ENCODE measurements around the gene RNASEH2C. TPM values are rescaled to one million over a fixed set of nuclear protein-coding genes. Genes with fewer than 3 reads are reported as not detected.
"Not testable (repeated sequence)": the region's sequence is repeated elsewhere in the genome, so short reads cannot be mapped to it uniquely, and the experiment has no call there.

The RNASEH2C gene
- total RNA-seq (10 to 100 TPM; 68.1 to 94.4 (median 76.4) TPM), polyA plus RNA-seq (158 TPM)
- long read RNA-seq, donor 1, transcript RNASEH2C-203 (3 exons, 2,798 nt), result minor isoform, 26 of 70 reads
- long read RNA-seq, donor 1, transcript RNASEH2C-201 (4 exons, 2,794 nt), result major isoform, 42 of 70 reads
- long read RNA-seq, donor 1, partial matches to known transcripts, result 0 of 70 reads
- long read RNA-seq, donor 1, other reads (novel, unspliced or antisense), result 2 of 70 reads
- long read RNA-seq, donor 2, transcript RNASEH2C-201 (4 exons, 2,794 nt), result major isoform, 34 of 56 reads
- long read RNA-seq, donor 2, transcript RNASEH2C-203 (3 exons, 2,798 nt), result minor isoform, 16 of 56 reads
- long read RNA-seq, donor 2, partial matches to known transcripts, result 2 of 56 reads
- long read RNA-seq, donor 2, other reads (novel, unspliced or antisense), result 3 of 56 reads
- long read RNA-seq, donor 3, transcript RNASEH2C-201 (4 exons, 2,794 nt), result major isoform, 16 of 26 reads
- long read RNA-seq, donor 3, partial matches to known transcripts, result 0 of 26 reads
- long read RNA-seq, donor 3, other reads (novel, unspliced or antisense), result 1 of 26 reads
- long read RNA-seq, donor 4, transcript RNASEH2C-201 (4 exons, 2,794 nt), result major isoform, 28 of 53 reads
- long read RNA-seq, donor 4, transcript RNASEH2C-203 (3 exons, 2,798 nt), result minor isoform, 22 of 53 reads
- long read RNA-seq, donor 4, partial matches to known transcripts, result 2 of 53 reads
- long read RNA-seq, donor 4, other reads (novel, unspliced or antisense), result 0 of 53 reads

DNA sequence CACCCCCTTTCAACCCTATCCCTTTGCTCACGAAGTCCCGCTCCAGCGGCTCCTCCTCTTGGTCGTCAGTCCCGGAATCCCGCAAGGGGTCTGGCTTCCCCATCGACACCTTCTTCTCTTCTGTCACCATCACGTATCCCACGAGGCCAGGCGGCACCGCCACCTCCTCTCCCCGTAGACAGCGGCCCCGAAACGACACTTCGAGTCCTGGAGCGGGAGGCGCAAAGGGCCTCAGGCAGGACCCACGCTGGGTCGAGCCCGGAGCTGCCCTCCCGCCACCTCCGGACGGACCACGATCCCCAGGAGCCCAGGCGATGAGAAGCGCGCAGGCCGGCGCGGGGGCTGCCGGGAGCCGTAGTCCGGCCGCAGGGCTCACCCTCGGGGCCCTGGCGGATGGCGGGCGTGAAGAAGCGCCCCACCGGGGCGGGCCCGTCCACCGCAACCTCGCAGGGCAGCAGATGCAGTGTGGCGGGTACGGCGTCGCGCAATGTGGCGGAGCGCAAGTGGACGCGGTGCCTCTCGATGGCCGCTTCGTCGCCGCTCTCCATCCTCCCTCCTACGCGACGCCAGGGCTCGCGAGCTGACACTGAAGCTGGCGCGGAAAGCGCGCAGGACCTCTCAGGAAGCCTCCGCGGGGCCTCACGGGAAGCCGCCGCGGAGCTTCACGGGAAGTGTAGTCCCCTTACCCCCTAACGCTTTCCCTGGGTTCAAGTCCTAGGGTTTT, at the start of gene RNASEH2C:
Gene RNASEH2C (minus strand): TSS at position 588 of the 724 bp plus-strand sequence. CDS start 40 bp downstream, at position 548.
- Histone ChIP-seq H3K9me3 (ENCODE audit: control insufficient read depth, low read length) (no peaks in the 10 kb centered on the region), H3K4me3 (ENCODE audit: low read length) (peak within 1 kb of the TSS; percentile 48), H3K27me3 (ENCODE audit: control insufficient read depth, insufficient read depth) (no peaks in the 10 kb centered on the region), H3K4me1 (ENCODE audit: control insufficient read depth, insufficient read depth, low read length) (peaks cover 2% of the 10 kb centered on the region), H3K27ac (ENCODE audit: low read length) (peak within 1 kb of the TSS; percentile 90)
- DNase-seq, result peak; percentile 85 to 95 (median 93)
- peak; percentile 96 to 97 for ATAC-seq
- under 1% methylated on average over 76 of the region's 76 CpGs for WGBS
- intact Hi-C loops (cut with DNase I), result no loop called here

DNA sequence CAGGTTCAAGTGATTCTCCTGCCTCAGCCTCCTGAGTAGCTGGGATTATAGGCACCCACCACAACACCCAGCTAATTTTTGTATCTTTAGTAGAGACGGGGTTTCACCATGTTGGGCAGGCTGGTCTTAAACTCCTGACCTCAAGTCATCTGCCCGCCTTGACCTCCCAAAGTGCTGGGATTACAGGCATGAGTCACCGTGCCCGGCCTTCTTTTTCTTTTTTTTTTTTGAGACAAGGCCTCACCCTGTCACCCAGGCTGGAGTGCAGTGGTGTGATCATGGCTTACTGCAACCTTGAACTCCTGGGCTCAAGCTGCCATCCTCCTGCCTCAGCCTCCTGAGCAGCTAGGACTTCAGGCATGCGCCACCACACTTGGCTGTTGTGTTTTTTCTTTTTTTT, 47.2 kb upstream of the RNASEH2C start:
- H3K9me3 ChIP-seq (ENCODE audit: control insufficient read depth, low read length); H3K27ac ChIP-seq (ENCODE audit: low read length); H3K27me3 ChIP-seq (ENCODE audit: control insufficient read depth, insufficient read depth); intact Hi-C loops (cut with DNase I); ATAC-seq; H3K4me1 ChIP-seq (ENCODE audit: control insufficient read depth, insufficient read depth, low read length); H3K4me3 ChIP-seq (ENCODE audit: low read length); DNase-seq: not testable (repeated sequence)
- 85% methylated on average over 5 of the region's 5 CpGs for WGBS

DNA sequence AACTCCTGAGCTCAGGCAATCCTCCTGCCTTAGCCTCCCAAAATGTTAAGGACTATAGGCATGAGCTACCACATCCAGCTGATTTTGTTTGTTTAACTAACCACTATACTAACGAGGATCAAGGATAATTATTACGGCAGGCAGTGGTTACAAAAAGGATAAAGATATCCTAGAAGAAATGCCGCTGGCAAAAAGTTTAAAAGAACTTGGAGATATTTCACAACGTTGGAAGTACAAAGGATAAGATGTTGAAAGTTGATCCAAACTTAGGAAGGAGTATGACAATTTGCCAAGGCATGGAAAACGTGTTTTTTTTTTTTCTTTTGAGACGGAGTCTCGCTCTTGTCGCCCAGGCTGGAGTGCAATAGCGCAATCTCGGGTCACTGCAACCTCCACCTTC, 46.8 kb upstream of the RNASEH2C start:
- intact Hi-C loops (cut with DNase I), result no loop called here
- 74% methylated on average over 10 of the region's 10 CpGs for WGBS
- no peaks in the 10 kb centered on the region for H3K4me1 ChIP-seq (ENCODE audit: control insufficient read depth, insufficient read depth, low read length)
- ATAC-seq (no peak), DNase-seq (no peak)
- H3K27ac ChIP-seq (ENCODE audit: low read length), result no peak overlapping the region
- no peaks in the 10 kb centered on the region for H3K9me3 ChIP-seq (ENCODE audit: control insufficient read depth, low read length)
- H3K27me3 ChIP-seq (ENCODE audit: control insufficient read depth, insufficient read depth), result no peaks in the 10 kb centered on the region
- H3K4me3 ChIP-seq (ENCODE audit: low read length), result no peak overlapping the region

DNA sequence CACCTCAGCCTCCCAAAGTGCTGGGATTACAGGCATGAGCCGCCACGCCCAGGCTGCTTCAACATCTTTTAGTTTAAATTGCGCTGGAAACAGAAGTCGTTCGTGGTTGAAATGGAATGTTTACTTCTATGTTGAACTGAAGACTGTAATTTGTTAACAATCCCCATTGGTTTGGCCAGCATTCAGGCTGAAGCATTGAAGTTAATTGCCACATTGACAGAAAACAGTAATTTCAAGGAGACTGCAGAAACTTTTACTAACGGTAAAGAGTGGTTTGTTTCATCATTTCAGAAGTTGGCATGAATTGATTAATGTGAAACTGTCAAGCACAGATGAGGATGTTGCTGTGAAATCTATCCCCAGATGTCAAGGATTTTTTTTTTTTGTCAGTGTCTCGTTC, 45.9 kb upstream of the RNASEH2C start:
- WGBS, result 64% methylated on average over 7 of the region's 7 CpGs
- Histone ChIP-seq H3K4me3 (ENCODE audit: low read length) (no peak overlapping the region), H3K9me3 (ENCODE audit: control insufficient read depth, low read length) (no peaks in the 10 kb centered on the region), H3K27me3 (ENCODE audit: control insufficient read depth, insufficient read depth) (no peaks in the 10 kb centered on the region), H3K4me1 (ENCODE audit: control insufficient read depth, insufficient read depth, low read length) (no peaks in the 10 kb centered on the region), H3K27ac (ENCODE audit: low read length) (no peak overlapping the region)
- intact Hi-C loops (cut with DNase I), result no loop called here
- no peak for DNase-seq
- ATAC-seq, result no peak

DNA sequence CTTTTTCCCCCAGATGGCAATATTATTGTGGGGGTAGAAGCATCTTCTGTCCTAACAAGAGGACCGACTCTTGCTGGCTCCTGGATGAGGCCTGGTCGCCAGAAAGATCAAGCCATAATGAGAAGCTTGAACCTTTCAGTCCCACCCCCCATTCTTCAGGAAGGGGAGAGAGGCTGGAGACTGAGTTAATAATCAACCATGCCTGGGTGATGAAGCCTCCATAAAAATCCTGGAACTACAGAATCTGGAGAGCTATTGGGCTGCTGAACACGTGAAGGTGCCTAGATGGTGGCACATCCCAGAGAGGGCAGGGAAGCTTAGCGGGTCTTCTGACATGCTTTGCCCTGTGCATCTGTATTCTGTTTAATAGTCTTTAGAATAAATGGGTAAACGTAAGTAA, 43.8 kb upstream of the RNASEH2C start:
- DNase-seq (no peak), ATAC-seq (no peak)
- H3K9me3 ChIP-seq (ENCODE audit: control insufficient read depth, low read length), result no peaks in the 10 kb centered on the region
- H3K4me3 ChIP-seq (ENCODE audit: low read length), result no peak overlapping the region
- intact Hi-C loops (cut with DNase I), result no loop called here
- H3K27ac ChIP-seq (ENCODE audit: low read length), result no peak overlapping the region
- H3K4me1 ChIP-seq (ENCODE audit: control insufficient read depth, insufficient read depth, low read length), result no peaks in the 10 kb centered on the region
- 76% methylated on average over 5 of the region's 5 CpGs for WGBS
- no peaks in the 10 kb centered on the region for H3K27me3 ChIP-seq (ENCODE audit: control insufficient read depth, insufficient read depth)

DNA sequence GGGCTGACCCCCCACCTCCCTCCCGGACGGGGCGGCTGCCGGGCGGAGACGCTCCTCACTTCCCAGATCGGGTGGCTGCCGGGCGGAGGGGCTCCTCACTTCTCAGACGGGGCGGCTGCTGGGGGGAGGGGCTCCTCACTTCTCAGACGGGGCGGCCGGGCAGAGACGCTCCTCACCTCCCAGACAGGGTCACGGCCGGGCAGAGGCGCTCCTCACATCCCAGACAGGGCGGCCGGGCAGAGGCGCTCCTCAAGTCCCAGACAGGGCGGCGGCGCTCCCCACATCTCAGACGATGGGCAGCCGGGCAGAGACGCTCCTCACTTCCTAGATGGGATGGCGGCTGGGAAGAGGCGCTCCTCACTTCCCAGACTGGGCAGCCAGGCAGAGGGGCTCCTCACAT, 42.2 kb upstream of the RNASEH2C start:
- ATAC-seq; H3K4me3 ChIP-seq (ENCODE audit: low read length); H3K27ac ChIP-seq (ENCODE audit: low read length); DNase-seq; H3K9me3 ChIP-seq (ENCODE audit: control insufficient read depth, low read length); H3K27me3 ChIP-seq (ENCODE audit: control insufficient read depth, insufficient read depth); intact Hi-C loops (cut with DNase I); H3K4me1 ChIP-seq (ENCODE audit: control insufficient read depth, insufficient read depth, low read length): not testable (repeated sequence)
- WGBS, result 90% methylated on average over 28 of the region's 29 CpGs

DNA sequence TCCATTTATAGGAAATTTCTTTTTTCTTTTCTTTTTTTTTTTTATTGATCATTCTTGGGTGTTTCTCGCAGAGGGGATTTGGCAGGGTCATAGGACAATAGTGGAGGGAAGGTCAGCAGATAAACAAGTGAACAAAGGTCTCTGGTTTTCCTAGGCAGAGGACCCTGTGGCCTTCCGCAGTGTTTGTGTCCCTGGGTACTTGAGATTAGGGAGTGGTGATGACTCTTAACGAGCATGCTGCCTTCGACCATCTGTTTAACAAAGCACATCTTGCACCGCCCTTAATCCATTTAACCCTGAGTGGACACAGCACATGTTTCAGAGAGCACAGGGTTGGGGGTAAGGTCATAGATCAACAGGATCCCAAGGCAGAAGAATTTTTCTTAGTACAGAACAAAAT, 41.6 kb upstream of the RNASEH2C start:
- H3K27ac ChIP-seq (ENCODE audit: low read length); intact Hi-C loops (cut with DNase I); H3K27me3 ChIP-seq (ENCODE audit: control insufficient read depth, insufficient read depth); H3K9me3 ChIP-seq (ENCODE audit: control insufficient read depth, low read length); ATAC-seq; H3K4me3 ChIP-seq (ENCODE audit: low read length); H3K4me1 ChIP-seq (ENCODE audit: control insufficient read depth, insufficient read depth, low read length); DNase-seq: not testable (repeated sequence)
- 55% methylated on average over 5 of the region's 5 CpGs for WGBS

DNA sequence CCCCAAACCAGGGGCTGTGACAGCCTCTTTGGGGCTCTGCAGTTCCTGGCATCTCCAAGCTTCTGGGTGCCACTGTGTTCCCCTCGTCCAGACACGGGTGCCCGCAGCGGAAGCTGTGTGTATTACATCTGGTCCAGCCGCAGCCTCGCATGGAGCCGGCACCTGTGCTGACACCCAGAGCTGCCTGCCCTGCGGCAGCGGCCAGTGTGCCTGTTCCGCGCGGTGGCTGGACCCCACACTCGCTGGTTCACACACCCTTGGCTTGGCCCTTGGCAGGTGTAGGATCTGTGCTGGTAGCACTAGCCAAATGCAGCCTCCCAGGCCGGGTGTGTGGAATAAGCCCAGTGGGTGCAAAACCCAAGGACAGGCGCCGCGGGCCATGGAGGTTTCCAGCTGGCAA, 24.5 kb upstream of the RNASEH2C start:
- Histone ChIP-seq H3K27me3 (ENCODE audit: control insufficient read depth, insufficient read depth) (no peaks in the 10 kb centered on the region), H3K4me1 (ENCODE audit: control insufficient read depth, insufficient read depth, low read length) (no peaks in the 10 kb centered on the region), H3K9me3 (ENCODE audit: control insufficient read depth, low read length) (no peaks in the 10 kb centered on the region), H3K27ac (ENCODE audit: low read length) (no peak overlapping the region), H3K4me3 (ENCODE audit: low read length) (no peak overlapping the region)
- intact Hi-C loops (cut with DNase I), result no loop called here
- DNase-seq (no peak), ATAC-seq (peak in 1 of 2 donors; percentile 33)
- whole genome bisulfite sequencing, result 91% methylated on average over 17 of the region's 17 CpGs

DNA sequence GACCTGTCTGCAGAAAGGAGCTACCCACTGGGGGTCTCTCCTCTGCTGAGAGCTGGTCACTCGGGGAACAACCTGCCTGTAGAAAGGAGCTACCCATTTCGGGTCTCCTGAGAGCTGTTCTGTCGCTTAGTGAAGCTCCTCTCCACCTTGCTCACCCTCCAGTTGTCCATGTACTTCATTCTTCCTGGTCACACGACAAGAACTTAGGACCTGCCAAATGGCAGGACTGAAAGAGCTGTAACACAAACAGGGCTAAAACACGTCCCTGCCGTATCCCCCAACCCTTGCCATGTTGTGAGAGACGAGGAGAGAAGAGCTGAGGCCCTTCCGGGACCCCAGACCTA, 24.1 kb upstream of the RNASEH2C start:
- DNase-seq (no peak), ATAC-seq (no peak)
- intact Hi-C loops (cut with DNase I), result no loop called here
- no peaks in the 10 kb centered on the region for H3K27me3 ChIP-seq (ENCODE audit: control insufficient read depth, insufficient read depth)
- H3K27ac ChIP-seq (ENCODE audit: low read length), result no peak overlapping the region
- WGBS, result 79% methylated on average over 8 of the region's 8 CpGs
- no peaks in the 10 kb centered on the region for H3K4me1 ChIP-seq (ENCODE audit: control insufficient read depth, insufficient read depth, low read length)
- no peak overlapping the region for H3K4me3 ChIP-seq (ENCODE audit: low read length)
- H3K9me3 ChIP-seq (ENCODE audit: control insufficient read depth, low read length), result no peaks in the 10 kb centered on the region

DNA sequence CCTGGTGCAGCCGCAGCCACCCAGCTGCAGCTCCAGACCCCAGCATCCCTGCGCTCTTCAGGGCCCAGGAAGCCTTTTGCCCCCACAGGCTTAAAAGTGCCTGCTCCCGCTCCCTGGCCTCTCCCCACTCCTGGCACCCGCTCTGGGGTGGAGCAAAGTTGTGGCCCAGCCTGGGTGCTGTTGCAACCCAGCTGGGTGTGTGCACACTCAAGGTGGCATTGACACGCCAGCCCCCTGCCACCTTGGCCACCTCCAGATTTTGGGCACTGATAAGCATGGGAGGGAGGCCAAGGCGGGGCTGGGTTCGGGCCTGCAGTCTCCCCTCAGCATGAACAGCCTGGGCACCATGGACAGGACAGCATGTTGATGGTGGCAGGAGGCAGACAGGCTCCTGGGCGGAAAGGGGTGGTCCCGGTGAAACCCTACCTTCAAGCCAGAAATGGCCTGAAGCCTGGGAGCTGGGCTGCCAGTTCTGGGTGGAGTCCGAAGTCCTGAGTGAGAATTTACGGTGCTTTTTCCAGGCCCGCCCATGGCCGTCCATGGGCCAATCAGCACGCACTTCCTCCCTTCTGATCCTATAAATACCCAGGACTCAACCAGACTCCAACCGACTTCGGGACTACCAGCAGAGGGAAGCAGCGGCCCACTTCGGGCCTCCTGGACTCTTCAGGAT, 23.6 kb upstream of the RNASEH2C start:
- intact Hi-C loops (cut with DNase I), result no loop called here
- Histone ChIP-seq H3K9me3 (ENCODE audit: control insufficient read depth, low read length) (no peaks in the 10 kb centered on the region), H3K27me3 (ENCODE audit: control insufficient read depth, insufficient read depth) (no peaks in the 10 kb centered on the region), H3K4me1 (ENCODE audit: control insufficient read depth, insufficient read depth, low read length) (no peaks in the 10 kb centered on the region), H3K4me3 (ENCODE audit: low read length) (no peak overlapping the region), H3K27ac (ENCODE audit: low read length) (no peak overlapping the region)
- peak; percentile 51 to 57 for ATAC-seq
- WGBS, result 73% methylated on average over 18 of the region's 18 CpGs
- peak in 1 of 3 donors; percentile 17 for DNase-seq
